Activated CD8-positive, alpha-beta memory T cell treated with anti-CD3 and anti-CD28 coated beads for 1 hour (primary cell): ENCODE results near the gene CFAP46.
"Not testable (repeated sequence)": the region's sequence is repeated elsewhere in the genome, so short reads cannot be mapped to it uniquely, and the experiment has no call there.

Experiments used
- DNase-seq, 2 donors: peaks; one replicate each; pipeline ENCODE4 v3.0.0-alpha.2; 2020; ENCODE audit warnings: low read depth in 1 of 2; ENCODE audit errors: extremely low read depth in 1 of 2

The CFAP46 gene

DNA sequence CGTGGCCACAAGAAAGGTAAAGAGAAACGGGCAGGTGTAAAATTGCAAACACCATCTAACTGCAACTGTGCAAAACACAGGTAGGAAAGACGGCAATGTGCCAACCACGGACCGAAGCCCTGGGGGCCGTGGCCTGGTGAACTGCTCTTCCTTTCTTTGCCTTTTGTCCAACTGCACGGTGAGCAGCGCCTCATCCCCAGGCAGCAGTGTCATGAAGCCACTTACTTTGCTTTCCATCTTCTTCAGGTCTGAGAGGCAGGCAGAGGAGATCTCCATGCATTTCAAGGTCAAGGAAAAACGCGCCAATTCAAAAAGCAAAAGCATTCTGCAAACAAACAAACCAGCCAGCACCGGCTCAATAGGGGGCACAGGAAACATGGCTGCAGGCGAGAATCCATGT, 12.9 kb downstream of the CFAP46 start:
- DNase-seq = no peak

DNA sequence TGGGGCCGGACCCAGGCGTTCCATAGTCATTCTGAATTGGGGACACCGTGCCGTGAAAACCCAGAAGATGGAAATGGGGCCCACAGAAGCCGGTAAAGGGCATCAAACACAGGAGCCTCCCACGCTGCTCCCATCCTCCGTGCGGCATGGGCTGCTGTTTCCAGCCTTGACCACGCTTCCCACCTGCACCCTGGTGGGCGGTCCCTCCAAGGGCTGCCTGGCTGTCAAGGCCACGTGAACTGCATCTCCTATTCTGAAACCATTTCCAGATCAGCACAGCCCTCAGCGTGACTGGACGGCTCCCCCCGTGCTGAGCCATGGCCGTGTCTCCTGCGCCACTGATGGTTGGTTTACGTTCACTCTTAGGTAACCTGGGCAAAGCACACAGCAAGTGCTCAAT, 14.1 kb downstream of the CFAP46 start:
- DNase-seq = no peak

DNA sequence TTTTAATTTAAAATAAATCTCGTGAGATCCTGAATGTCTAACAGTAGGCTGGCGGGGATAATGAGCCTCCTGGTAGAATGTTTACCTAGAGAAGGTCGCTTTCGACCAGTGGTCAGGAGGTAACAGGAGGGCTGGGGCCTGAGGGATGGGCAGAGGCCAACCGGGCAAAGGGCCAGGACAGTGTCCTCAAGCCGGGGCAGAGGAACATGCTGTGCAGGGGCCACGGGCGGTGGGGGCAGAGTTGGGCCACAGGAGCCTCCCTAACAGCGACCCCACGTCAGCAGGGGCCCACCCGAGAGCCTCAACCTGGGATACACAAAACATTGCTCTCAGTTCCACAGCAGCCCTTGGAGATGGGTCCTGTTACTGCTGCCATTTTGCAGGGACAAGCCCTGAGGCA, 14.5 kb downstream of the CFAP46 start:
- DNase-seq = no peak

DNA sequence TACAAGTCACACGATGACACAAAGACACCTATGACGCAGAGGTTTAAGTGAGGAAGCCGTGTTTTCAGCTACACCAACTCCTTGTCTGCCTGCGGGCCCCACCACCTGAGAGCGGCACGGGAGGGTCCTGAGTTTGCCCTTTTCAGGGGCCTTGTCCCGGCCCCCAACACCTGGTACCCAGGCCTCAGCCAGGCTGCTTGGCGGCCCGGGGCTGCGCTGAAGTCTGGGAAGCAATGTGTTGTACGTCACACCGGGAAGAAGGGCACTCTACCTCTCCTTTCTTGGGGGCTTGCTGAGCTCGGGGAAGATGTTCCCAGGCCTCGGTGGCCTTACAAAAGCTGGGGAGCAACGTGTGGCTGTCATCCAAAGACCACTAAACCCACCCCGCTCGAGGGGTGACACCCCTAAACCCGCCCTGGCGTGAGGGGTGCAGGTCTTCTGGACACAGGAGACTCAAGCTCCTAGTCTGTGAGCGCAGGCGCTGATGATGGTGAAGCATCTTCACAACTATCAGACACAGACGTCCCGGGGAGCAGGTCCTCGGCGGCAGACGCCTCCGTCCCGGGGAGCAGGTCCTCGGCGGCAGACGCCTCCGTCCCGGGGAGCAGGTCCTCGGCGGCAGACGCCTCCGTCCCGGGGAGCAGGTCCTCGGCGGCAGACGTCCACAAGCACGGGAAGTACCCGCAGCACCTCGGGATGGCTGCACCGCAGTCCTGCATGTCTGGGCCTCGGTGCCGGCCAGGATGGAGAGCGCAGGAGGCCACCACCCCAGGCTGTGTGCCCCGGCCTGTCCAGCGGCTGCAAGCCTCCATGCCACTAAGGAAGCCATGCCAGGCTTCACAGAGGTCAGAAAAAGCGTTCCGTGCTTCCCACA, 15.4 kb downstream of the CFAP46 start:
- no peak for DNase-seq

DNA sequence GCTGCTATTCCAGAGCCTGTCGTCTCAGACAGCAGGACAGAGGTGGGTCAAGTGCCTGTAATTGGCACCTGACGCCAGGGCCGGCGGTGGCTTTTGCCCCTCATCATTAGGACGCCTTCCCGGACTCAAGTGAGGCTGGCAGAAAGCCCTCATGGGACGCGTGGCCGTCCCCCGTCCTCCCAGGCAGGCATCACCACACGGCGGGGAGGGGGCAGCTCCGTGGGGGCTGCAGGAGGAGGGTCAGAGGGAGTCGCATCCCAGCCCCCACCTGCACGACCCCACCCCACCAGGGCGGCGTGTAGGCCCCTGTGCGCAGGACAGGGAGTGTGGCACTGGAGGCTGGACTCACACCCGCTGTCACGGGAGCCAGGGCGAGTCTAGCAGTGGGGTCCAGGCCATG, 16.3 kb downstream of the CFAP46 start:
- no peak for DNase-seq

DNA sequence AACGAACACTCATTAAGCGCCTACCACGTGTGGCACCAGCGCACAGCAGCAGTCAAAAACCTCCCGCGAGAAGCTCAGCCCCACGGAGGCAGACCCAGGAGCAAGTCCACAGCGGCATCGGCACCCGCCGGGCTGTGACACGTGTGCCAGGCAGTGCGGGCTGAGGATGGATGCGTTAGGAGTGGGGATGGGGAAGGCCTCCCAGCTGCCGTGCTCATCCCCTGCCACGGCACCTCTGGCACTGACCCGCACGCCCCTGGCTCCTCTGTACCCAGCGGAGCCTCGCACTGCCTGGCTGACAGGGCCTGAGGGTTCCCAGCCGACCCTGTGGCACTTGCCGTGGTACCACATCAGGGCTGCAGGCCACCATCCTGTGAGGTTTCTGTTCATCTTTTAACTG, 16.8 kb downstream of the CFAP46 start:
- no peak for DNase-seq

DNA sequence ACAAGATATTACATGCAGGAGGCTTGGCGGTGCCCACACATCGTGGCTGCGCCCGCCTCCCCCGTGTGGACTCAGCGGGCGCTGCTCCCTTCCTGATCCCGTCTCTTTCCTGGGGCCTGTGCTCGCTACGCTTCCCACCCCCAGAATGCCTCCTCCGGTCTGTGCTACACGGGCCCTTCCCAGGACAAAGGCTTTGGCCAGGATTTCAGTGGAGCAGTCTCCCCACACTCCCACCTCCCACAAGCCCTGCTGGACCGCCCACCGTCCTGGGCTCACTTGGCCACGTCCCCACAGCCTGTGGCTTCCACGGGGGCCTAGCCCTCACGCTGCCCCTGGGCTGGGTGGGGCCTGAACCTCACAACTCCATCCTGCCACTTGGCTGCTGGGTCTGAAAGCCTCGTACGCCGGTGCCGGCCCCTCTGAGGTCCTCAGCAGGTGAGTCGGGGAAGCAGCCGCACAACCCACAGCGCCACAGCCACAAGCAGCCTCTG, 17.3 kb downstream of the CFAP46 start:
- DNase-seq = no peak

DNA sequence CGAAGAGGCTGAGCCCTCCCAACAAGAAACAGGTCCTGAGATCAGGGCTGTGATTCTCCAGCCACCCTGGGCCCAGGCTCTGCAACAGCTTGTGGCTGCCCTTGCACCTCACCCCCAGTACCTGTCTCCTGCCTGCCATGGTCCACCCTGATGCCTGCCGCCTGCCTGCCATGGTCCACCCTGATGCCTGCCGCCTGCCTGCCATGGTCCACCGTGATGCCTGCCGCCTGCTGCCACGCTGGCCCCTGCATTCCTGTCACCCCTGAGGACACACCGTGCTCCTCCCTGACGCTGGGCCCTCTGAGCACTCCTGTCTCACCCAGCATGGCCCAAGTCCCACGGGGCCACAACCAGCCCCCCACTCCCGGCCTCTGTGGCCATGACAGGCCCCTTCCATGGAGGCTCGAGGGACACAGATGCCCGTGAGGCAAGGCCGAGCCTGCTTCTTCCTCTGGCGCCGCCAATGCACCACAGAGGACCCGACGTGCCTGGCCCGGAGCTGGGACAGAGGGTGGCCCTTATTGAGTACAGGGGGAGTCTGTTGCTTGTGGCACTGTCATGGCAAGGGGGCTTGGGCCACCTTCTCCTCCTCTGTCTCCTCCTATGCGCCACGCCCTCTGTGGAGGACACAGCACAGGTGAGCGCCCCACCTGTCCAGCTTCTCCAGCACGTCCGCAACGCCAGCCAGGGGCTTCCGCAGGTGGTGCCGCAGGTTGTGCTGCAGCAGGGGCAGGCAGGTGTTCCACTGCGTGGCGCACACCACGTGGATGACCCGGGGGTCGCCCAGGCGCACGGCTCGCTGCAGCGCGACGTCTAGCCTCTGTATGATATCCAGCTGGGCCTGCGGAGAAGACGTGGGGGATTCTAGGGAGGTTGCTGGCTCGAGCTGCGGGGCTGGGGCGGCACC, 18.1 kb downstream of the CFAP46 start:
- no peak for DNase-seq

DNA sequence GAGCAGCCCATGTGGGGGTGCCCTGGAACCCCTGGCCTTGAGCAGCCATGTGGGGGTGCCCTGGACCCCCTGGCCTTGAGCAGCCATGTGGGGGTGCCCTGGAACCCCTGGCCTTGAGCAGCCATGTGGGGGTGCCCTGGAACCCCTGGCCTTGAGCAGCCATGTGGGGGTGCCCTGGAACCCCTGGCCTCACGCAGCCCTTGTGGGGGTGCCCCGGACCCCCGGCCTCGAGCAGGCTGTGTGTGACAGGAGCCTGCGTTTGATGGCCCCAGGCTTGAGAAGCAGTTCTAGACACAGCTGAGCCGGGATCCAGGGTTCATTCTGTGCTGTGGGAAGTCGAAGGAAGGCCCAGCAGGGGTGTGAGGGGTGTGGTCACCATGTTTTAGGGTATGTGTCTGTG, 19.0 kb downstream of the CFAP46 start:
- DNase-seq = not testable (repeated sequence)

DNA sequence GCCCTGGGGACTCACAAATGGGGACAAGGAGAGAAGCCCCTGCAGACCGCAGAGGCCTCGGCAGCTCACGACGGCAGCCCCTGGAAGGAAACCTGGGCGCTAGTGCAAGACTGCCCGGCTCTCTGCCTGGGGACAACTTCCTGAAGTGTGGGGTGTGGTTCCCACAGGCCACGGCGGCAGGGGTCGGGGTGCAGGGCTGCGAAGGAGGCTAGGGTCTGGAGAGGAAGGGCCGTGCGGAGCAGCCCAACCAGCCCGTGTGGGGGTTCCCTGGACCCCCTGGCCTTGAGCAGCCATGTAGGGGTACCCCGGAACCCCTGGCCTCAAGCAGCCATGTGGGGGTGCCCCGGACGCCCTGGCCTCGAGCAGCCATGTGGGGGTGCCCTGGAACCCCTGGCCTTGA, 19.5 kb downstream of the CFAP46 start:
- DNase-seq = no peak

DNA sequence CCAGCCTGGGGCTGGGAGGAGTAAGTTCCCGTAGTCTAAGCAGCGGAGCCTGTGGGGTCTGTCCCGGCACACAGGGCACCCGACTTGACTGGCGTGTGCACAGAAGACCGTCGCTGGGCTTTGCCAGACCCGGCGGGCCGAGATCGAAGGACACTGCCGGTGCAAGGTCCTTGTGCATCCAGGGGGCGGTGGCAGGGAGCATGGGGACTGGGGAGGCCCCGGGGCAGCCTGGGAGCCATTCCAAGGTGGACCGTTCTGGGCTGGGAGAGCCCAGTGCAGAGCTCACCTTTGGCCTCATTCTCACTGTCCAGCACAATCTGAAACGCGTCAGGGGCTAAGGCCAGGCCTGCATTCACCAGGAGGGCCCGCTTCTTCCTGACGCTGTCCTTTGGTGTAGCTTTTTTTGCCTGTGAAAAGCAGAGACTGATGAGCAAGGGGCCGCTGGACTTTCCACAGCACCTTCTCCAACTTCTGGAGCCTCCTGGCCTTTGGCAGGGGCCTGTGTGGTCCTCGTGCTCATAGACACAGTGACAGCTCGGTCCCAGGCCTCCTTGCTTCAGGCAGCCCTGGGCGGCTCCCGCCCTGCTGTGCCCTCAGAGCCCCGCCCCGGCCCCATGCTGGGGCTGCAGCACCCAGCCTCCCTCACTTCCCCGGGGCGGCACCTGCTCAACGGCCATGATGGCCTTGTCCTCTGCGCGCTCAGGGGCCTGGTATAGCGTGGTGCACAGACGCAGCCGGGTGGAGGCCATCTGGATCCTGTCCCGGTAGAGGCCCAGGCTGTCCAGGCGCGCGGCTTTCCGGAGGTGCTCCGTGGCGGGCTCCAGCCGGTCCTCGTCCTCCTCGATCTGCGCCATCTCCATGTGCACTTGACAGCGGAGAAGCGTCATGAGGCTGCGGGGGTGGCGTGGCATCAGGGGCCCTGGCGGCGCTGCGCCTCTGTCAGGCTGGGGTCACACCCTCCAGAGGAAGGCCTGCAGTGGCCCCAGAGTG, 20.3 kb downstream of the CFAP46 start:
- DNase-seq = no peak

DNA sequence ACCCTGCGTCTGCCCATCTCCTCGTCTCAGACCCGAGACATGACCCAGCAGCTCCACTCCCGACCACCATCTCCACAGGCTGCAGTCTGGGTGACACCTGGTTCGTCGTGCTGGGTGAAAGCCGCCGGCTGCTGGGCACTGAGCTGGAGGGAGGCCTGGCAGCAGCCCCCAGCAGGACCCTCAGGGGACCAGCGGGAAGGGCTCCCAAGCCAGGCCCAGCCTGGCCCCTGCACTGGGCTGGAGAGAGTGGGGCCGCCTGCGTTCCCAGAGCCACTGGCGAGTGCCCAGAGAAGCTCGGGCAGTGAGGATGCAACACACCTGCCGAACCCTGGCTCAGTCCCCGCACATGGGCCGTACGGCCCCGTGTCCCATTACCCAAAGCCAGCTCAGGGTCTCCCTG, 21.3 kb downstream of the CFAP46 start:
- no peak for DNase-seq

DNA sequence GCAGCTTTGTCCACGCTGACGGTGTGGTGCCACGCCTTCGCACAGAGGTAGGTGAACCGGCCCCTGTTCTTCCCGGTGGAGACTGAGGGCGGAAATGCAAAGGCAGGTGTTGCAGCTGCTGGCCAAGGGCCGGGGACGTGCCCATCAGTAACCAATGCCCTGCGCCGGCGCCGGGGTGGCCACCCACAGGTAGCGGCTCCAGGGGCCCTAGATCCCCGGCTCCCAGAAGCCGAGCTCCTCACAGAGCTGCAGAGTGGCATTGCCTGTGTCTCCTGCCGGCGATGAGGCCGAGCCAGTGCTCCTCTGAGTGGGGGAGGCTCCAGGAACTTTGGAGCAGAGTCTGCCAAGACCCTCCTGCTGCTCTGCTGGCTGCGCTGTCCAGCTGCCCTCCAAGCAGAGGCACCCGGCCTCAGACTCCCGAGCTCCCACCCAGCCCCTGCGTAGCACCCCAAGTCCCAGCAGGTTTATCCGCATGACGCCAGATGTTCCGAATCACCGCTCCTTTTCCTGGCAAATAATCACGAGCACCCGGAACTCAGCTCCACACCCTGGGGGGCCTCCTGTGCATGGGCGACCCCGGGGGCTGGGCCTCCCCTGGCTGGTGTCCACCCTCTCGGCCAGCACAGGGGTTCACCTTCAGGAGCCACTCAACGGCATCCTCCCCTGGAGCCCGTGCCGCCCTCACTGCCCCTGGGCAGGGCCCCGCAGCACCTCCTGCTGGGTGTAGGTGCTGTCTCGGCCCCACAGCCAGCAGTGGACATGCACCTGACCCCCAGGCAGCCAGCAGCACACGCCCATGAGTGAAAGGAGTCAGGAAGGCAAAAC, 22.1 kb downstream of the CFAP46 start:
- no peak for DNase-seq

DNA sequence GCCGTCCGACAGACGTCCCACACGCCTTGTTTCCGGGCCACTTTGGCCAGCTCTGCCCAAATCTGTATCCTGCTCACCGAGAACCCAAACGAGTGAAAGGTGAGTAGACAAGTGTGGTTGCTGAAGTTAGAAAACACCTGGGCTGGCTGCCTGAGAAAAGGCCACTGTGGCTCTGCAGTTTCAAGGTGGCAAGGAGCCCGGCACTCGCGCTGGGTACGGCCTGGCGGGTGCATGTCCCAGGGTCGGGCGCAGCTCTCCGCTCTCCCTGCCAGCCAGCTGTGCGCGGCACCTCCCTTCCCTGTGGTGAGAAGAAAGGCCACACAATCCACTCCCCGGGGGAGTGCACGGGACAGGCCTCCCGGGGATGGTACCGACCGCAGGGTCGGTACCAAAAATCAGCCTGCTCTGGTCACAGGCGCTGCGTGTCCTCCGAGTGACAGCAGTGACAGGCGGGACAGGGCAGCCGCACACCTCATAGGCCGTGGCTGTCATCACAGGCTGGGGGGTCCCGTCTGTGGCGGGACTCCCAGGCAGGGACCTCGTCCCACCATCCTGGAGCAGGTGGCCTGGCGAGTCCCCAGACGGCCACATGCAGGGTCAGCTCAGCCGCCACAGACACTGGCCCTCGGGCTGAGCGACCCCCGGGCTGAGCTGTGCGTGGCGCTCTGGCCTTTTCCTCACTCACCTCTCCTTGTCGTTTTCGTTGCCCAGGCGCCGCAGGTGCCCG, 22.8 kb downstream of the CFAP46 start:
- no peak for DNase-seq

DNA sequence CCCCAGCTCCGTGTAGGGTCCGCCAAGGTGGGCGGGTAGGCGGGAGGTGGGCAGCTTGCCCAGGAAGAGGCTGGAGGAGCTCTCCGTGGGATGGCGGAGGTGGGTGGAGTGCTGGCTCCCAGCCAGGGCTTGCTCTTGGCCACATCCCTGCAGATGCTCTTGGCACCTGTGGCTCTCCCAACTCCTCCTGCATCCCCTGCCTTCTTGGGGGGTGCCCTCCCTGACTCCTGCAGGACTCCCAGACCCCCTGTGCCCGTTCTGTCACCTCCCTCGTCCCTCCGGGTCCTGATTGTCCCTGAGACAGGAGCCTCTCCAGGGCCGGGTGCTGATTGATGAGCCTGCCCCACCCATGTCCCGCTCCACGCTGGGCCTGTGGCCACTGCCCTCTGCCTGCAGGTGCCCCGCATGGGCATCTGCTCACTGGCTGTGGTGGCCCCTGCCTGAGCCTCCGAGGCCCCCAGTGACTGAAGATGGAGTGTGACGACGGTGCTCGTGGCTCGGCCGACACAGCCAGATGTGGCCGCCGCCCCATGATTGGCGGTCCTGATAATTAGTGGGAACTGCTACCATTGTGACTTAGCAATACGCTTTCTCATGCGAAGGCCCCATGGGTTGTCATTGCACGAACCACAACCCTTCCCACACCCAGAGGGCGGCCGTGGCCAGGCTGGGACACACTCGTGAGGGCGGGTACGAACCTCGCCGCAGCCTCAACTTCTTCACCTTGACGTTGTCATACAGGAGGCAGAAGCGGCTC, 23.6 kb downstream of the CFAP46 start:
- DNase-seq = no peak

DNA sequence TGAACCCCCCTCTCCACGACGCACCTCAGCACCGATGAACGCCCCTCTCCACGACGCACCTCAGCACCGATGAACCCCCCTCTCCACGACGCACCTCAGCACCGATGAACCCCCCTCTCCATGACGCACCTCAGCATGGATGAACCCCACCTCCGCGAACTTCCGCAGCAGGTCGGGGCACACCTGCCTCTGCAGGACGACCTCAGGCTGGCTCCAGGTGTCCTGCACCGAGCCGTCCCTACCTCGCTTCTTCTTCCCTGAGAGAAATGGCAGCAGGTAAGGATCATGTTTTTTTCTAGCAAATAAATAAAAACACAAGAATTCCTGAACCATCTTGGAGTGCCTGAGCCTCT, 24.1 kb downstream of the CFAP46 start:
- no peak for DNase-seq

DNA sequence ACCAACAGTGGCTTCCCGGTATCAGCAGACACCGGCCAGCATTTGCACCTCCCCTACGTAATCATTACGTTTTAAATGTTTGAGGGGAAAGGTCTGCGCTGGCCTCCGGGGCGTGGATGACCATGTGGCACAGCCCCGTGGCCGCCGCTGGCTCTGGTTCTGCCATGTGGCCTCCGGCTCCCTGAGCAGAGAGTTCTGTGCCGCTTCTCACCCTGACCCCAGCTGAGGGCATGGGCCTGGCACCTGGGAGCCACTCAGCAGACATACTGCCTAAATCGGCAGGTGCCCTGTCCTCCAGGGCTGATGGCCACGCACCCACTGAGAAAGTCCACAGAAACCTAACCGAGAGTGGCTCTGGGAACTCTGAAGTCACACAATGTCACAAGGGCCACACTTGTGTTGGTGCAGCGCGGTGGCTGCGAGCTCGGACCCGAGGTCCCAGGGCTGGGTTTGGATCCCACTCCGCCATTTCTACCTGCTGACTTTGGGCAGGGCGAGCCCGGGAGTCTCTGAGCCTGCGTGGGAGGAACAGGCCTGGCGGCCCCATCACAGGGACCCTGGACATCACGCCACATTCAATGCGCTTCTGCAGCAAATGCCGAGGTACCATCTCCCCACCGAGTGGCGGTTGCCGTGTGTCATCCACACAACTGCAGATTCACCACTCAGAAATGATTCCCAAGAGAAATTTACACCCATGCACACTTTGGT, 25.3 kb downstream of the CFAP46 start:
- no peak for DNase-seq

DNA sequence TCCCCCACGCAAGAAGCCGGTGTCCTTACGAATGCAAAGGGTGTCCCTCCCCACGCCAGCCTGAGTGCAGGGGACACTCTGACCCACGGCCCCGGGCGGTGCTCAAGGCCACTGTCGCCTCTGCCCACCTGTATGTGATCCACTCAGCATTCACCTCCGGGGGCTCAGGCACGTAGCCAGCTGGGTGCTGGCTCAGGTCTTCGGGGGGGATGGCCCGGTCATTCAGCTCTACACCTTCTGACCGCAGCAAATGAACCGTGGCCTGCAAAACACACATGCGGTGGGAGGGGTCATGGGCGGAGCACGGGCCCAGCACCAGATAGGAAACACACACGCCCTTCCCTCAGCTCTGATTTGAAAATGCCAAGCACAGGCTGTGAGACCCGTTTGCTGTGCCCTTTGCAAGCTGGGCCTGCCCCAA, 25.9 kb downstream of the CFAP46 start:
- DNase-seq = no peak
